Measurements from ENCODE around the gene C15orf61. TPM values are rescaled to one million over a fixed set of nuclear protein-coding genes. Genes with fewer than 3 reads are reported as not detected.

C15orf61 gene
- total RNA-seq, 1 donor from 2014 or later, result 11.3 TPM

- Histone ChIP-seq H3K27ac (no peak overlapping the region), H3K36me3 (peaks cover 0 to 6% of the 10 kb centered on the region in 2 donors), H3K4me3 (no peak overlapping the region), H3K4me1 (no peaks in the 10 kb centered on the region), H3K9me3 (no peaks in the 10 kb centered on the region), H3K27me3 (no peaks in the 10 kb centered on the region)
- intact Hi-C loops (cut with DNase I), result no loop called here
- TF ChIP-seq, protein P1, sequence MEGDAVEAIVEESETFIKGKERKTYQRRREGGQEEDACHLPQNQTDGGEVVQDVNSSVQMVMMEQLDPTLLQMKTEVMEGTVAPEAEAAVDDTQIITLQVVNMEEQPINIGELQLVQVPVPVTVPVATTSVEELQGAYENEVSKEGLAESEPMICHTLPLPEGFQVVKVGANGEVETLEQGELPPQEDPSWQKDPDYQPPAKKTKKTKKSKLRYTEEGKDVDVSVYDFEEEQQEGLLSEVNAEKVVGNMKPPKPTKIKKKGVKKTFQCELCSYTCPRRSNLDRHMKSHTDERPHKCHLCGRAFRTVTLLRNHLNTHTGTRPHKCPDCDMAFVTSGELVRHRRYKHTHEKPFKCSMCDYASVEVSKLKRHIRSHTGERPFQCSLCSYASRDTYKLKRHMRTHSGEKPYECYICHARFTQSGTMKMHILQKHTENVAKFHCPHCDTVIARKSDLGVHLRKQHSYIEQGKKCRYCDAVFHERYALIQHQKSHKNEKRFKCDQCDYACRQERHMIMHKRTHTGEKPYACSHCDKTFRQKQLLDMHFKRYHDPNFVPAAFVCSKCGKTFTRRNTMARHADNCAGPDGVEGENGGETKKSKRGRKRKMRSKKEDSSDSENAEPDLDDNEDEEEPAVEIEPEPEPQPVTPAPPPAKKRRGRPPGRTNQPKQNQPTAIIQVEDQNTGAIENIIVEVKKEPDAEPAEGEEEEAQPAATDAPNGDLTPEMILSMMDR (IDR thresholded peaks at IDR 0.05), result no peak
- TF ChIP-seq POLR2A (IDR thresholded peaks at IDR 0.05) (no peak), POLR2AphosphoS5 (IDR thresholded peaks at IDR 0.05; ENCODE audit: insufficient read depth in 1 of 2, low read depth in 1 of 2) (no peak)
- DNase-seq (ENCODE audit: extremely low spot score in 2 of 2), result no peak
Measured at GRCh38 chr15:67533873-67534272, 12.9 kb downstream of the C15orf61 start.

GRCh38 chr15:67534360-67534759, 13.4 kb downstream of the C15orf61 start:
- Histone ChIP-seq H3K27ac (no peak overlapping the region), H3K4me1 (no peaks in the 10 kb centered on the region), H3K36me3 (peaks cover 0 to 1% of the 10 kb centered on the region in 2 donors), H3K9me3 (no peaks in the 10 kb centered on the region), H3K27me3 (no peaks in the 10 kb centered on the region), H3K4me3 (no peak overlapping the region)
- intact Hi-C loops (cut with DNase I), result no loop called here
- TF ChIP-seq POLR2A (IDR thresholded peaks at IDR 0.05), result no peak
- DNase-seq (ENCODE audit: extremely low spot score in 2 of 2), result no peak

DNA sequence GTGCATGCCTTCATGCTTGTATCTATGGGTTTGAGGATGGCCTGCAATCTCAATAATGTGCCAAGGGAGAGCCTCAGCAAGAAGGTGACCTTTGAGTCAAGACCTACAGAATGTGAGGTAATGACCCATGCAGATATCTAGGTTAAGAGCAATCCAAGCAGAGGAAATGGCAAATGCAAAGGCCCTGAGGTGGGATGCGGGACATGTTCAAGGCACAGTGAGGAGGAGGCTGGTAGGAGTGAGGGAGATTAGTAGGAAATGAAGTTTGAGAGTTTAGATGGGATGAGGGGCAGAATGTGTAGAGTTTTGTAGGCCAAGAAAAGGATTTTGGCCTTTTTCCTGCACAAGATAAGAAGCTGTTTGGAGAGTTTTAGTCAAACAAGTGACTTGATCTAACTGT, 16.8 kb downstream of the C15orf61 start:
- no peak for DNase-seq (ENCODE audit: extremely low spot score in 2 of 2)
- TF ChIP-seq, protein P1 (IDR thresholded peaks at IDR 0.05), result no peak
- TF ChIP-seq POLR2AphosphoS5 (IDR thresholded peaks at IDR 0.05; ENCODE audit: insufficient read depth in 1 of 2, low read depth in 1 of 2), result no peak
- TF ChIP-seq POLR2A (IDR thresholded peaks at IDR 0.05), result no peak
- no peak overlapping the region for H3K4me3 ChIP-seq

DNA sequence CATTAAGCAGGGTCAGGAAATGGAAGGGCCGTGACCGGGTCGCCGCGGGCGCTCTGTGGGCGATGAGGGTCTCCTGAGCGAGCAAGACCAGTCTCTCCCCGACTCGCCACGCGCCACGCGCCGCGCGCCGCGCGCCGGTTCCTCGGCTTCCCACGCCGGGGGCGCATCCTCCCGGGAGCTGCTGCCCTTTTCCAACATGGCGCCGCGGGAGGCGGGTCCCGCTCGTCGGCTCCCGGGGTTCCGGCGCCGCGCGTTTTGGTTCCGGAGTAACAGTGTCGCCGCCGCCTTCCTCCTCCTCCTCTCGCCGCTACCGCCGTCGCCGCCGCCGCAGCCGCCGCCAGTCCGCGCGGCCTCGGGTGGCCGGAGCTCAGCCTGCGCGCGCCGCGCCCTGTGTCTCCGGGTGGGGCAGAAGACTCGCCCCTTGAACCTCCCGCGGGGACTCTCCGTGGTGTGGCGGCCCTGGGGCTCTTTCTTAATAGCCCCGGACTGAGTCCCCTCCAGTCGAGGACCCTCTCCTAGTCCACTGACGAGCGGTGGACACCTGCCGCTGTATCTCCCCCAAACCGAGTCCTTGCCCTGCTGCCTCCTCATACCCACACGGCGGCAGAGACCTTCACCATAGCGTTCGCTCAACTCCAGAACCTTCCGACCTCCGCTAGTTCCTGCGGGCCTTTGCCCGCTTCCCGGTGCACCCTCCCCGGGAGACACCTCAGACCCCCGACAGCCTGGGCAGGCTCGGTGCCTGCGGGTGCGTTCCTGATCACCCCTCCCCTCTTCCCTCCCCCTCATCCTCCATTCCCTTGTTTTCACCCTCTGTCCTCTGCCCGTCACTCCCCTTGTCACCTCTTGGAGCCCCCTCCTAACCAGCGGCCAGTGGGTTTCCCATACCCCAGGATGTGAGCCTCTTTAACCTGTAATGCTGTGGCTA, 21.8 kb downstream of the C15orf61 start, which contains the start of gene MAP2K5:
TSS of gene MAP2K5 (plus strand) at position 284 of the 928 bp plus-strand sequence. CDS start at position 917, 633 bp downstream.
- intact Hi-C loops (cut with DNase I), result loop anchor here (5.0 kb wide), 1 partner anchor 295 kb away; no protein-coding TSS in a partner anchor
- Histone ChIP-seq H3K27me3 (no peaks in the 10 kb centered on the region), H3K4me3 (peak within 1 kb of the TSS; percentile 78 to 80), H3K36me3 (peaks cover 0 to 4% of the 10 kb centered on the region in 2 donors), H3K9me3 (no peaks in the 10 kb centered on the region), H3K27ac (peak within 1 kb of the TSS; percentile 82), H3K4me1 (peaks cover 29% of the 10 kb centered on the region)
- TF ChIP-seq, protein P1 (IDR thresholded peaks at IDR 0.05), result no peak
- TF ChIP-seq POLR2AphosphoS5 (IDR thresholded peaks at IDR 0.05; ENCODE audit: insufficient read depth in 1 of 2, low read depth in 1 of 2) (peak in 1 of 2 donors; percentile 80), POLR2A (IDR thresholded peaks at IDR 0.05) (peak in 1 of 2 donors; percentile 32)
- no peak for DNase-seq (ENCODE audit: extremely low spot score in 2 of 2)

More for the DNA sequence above, 16.8 kb downstream of the C15orf61 start:
- intact Hi-C loops (cut with DNase I), result no loop called here
- no peak overlapping the region for H3K27ac ChIP-seq
- H3K9me3 ChIP-seq, result no peaks in the 10 kb centered on the region
- no peaks in the 10 kb centered on the region for H3K27me3 ChIP-seq
- peaks cover 8% of the 10 kb centered on the region for H3K4me1 ChIP-seq
- H3K36me3 ChIP-seq, result no peaks in the 10 kb centered on the region

DNA sequence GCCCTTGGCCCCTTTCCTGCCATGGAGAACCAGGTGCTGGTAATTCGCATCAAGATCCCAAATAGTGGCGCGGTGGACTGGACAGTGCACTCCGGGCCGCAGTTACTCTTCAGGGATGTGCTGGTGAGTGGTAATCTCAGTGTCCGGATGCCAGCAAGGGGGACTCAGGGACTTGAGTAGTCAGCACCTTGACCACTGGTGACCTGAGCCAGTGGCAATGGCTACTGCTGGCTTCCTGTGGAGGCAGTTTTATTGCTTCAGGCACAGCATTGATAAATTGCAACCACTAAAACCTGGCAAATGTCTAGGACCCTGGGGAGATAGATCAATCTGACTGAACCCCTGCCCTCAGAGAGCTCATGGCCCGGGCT, 22.4 kb downstream of the C15orf61 start:
- peak overlapping the region; percentile 78 to 80 for H3K4me3 ChIP-seq
- intact Hi-C loops (cut with DNase I), result loop anchor here (5.0 kb wide), 1 partner anchor 294 kb away; no protein-coding TSS in a partner anchor
- TF ChIP-seq POLR2AphosphoS5 (IDR thresholded peaks at IDR 0.05; ENCODE audit: insufficient read depth in 1 of 2, low read depth in 1 of 2) (no peak), POLR2A (IDR thresholded peaks at IDR 0.05) (no peak)
- TF ChIP-seq, protein P1 (IDR thresholded peaks at IDR 0.05), result no peak
- H3K27me3 ChIP-seq, result no peaks in the 10 kb centered on the region
- H3K4me1 ChIP-seq, result peaks cover 29% of the 10 kb centered on the region
- peak overlapping the region; percentile 82 for H3K27ac ChIP-seq
- peaks cover 0 to 4% of the 10 kb centered on the region in 2 donors for H3K36me3 ChIP-seq
- no peak for DNase-seq (ENCODE audit: extremely low spot score in 2 of 2)
- no peaks in the 10 kb centered on the region for H3K9me3 ChIP-seq

Measured in vagina (tissue), 2 donors.